SH-SY5Y (cell line): ENCODE data around the gene OPCML.

Experiments
- GATA2 ChIP-seq: IDR thresholded peaks from 2 replicates; pipeline ENCODE4 v1.6.1; 2011; ENCODE audit warnings: mild to moderate bottlenecking, low read depth, low read length
- GATA3 ChIP-seq: IDR thresholded peaks from 2 replicates; pipeline ENCODE4 v1.6.1; 2011; ENCODE audit warnings: low read depth, mild to moderate bottlenecking, low read length, moderate library complexity

- TF ChIP-seq GATA3 (no peak), GATA2 (no peak)
Observed at GRCh38 chr11:133492895-133493294, 39.4 kb downstream of the OPCML start.
